GM19467 (cell line): Measurements from ENCODE around the gene KIAA1671.
"Not testable (repeated sequence)": the region's sequence is repeated elsewhere in the genome, so short reads cannot be mapped to it uniquely, and the experiment has no call there.

Experiments used
- ATAC-seq: cut with Tn5 transposase; IDR thresholded peaks from one replicate; pipeline ENCODE4 v1.9.1; 2021; ENCODE audit warnings: mild to moderate bottlenecking, moderate library complexity; ENCODE audit not compliant: unreplicated experiment

The KIAA1671 gene

DNA sequence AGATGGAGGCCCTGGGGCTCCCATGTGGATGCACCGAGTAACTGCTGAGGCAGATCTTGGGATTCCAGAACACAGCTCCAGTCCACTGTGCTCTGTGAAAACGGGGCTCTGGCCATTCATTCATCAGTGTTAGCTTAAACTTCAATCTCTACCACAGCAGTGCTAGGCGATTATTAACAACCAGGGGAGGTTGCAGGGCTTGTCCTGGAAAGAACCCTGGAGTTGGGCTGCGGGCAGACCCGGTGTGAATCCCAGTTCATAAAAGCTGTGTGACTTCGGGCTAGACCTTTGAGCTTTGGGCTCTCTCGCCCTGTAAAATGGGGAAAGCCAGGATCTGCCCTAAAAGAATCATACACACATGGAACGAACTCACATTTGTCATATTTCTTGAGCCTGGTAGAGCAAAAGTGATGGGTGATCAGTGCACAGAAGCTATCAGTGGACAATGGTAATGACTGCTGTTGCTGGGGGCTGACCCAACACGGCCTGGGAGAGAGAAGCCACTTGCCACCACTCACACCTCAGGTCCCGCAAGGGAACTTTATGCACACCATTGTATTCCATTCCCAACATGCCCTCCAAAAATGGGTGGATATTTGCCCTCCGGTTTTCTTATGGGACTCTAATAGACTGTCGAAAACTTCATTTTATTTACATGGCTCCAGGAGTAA lies 231.6 kb downstream of the KIAA1671 start:
- no peak for ATAC-seq

DNA sequence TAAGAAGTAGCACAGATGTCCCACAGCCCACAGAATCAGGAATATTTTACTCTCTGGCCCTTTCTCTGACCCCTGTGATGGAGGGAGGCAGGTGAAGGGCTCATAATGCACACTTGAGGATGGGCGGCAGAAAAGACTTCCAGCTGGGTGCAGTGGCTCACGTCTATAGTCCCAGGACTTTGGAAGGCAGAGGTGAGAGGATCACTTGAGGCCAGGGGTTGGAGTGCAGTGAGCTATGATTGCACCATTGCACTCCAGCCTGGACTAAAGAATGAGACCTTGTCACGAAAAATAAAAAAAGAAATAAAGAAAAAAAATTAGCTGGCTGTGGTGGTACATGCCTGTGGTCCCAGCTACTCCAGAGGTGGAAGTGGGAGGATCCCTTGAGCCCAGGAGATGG lies 233.6 kb downstream of the KIAA1671 start:
- no peak for ATAC-seq

DNA sequence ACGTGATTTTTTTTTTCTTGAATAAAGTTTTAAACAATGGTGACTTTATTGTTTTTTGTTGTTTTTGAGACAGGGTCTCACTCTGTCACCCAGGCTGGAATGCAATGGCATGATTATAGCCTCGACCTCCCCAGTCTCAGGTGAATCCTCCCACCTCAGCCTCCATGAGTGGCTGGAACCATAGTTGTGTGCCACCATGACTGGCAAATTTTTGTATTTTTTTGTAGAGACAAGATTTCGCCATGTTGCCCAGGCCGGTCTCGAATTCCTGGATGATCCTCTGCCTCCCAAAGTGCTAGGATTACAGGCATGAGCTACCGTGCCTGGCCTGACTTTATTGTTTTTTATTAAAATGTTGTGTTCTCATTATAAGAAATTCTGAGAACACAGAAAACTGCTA lies 235.0 kb downstream of the KIAA1671 start:
- ATAC-seq, result no peak

DNA sequence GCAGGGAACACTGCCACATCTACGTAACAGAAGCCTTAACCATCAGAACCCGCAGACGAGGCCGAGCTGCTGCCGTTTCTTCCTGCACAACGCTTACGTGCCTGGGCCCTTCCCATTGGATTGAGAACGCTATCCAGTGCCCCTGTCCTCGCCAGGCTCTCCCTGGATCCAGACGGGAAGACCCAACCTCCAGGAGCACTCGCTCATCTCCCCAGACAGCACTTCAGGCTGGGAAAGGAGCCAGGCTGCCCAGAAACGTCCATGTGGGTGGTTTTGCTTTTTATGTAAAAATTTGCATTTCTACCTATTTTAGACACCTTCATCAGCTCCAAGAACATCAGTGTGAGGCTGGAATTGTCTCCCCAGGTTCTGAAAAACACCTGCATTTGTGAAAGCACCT lies 239.9 kb downstream of the KIAA1671 start:
- no peak for ATAC-seq

DNA sequence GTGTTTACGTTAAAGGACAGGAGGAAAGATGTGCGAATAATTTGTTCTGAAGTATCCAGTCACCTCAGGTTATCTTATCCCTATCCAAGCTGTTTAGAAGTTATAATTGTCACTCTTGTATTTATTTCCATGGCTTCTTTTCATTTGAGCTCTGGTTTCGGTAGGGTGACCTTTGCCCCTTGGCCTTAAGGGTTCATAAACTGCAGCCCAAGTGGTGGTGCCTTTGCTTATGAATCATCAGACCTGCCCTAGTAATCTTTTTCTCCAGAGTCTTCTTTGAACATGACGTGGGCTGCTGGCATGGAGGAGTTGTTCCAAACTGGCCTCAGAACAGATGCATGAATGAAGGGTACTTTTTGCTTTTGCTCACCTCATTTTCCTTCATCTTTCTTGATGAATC lies 240.6 kb downstream of the KIAA1671 start:
- ATAC-seq, result no peak

DNA sequence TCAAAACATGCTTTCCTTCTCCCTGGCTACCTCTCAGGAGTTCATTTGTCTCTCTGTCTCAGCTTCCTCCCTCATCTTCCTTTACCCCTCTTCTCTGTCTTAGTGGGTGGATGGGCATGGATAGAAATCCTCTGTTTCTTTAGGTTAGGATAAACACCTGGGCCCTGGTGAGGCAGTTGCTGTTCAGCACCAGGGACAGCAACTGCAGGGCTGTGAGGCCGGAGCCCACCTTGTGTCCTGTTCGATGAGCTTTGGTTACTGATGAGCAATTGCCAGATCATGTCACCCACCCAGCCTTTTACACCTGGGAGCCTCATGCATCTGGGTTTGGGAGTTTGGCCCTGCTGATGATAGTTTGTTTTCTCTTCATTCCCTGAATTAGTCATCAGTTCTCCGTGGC lies 241.0 kb downstream of the KIAA1671 start:
- ATAC-seq, result no peak

DNA sequence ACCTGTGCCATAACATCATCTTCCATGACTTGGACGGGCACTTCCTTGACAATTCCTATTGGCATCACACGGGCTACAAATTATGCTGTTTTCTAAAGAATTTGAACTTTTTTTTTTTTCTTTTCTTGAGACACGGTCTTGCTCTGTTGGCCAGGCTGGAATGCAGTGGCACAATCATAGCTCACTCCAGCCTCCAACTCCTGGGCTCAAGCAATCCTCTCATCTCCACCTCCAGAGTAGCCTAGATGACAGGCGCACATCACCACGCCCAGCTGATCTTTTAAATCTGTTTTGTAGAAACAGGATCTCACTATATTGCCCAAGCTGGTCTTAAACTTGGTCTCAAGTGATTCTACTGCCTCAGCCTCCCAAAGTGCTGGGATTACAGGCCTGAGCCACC lies 243.8 kb downstream of the KIAA1671 start:
- no peak for ATAC-seq

DNA sequence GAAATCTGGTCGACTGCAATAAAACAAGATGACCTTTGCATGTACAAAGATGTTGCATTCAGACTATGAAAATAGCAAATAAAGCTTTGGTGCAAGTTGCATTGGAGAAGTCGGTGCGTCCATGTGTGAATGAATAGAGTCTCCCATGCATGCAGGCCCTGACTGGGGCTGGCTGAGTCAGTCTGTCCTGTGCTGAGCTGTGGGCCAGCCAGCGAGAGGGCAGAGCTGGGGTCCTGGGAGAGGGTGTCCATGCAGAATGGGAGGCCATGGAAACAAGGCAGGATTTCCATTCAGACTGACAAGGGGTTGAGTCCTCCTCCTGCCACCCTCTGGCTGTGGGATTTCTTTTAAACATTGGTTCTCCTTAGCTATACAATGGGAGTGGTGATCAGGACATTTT lies 244.8 kb downstream of the KIAA1671 start:
- ATAC-seq, result no peak

DNA sequence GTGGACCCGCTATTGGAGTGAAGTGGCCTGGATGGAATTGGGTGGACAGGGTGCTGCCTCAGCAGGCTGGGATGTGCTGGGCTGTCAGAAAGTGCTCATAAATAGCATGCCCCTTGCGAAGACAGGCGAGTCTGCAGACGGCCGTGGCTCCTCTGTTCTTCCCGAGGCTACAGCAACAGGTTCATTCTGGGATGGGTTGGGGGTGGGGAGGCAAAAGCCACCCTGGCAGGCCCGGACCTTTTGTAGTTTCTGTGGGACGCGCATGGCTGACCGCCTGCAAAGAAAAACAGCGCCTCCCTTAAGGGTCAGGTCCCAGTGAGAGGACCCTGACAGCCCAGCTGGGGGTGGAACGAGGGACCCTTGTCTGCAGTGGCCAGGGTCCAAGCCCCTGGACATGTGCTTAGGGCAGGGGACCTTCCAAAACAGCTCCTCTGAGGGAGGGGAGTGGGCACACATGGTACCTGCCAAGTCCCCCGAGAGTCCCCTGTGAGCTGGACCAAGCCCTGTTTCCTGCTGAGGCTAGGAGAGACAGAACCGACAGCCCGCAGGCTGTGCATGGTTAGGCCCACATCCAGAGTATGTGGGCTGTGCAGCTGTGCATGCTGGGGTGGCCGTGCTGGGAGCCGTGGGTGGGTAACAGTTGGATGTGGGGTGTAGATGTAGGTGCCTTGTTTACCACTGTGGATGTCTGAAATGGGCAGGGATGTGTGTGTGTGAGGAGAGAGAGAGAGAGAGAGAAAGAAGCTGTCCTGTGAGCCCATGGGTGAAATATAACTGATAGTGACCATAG lies 247.4 kb downstream of the KIAA1671 start, which contains the start of gene CRYBB3:
Gene CRYBB3 (plus strand): TSS at position 128 of the 790 bp plus-strand sequence. CDS start 1,539 bp downstream, outside the sequence.
- no peak for ATAC-seq

DNA sequence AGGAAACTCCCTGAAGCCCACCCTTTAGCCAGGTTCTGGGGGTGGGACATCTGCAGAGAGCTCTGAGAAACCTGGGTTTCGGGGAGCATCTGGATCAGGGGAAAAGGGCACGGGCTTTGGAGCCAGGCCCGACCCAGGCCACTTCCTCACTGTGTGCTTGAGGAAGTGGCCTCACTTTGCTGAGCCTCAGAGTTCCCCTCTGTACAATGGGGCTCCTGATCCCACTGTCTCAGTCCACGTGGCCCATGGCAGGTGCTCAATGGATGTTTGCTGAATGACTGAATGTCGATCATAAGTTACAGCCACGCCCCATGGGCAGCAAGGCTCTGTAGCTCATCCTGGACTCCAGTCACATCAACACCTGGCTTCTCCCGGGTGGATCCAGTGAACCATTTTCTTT lies 248.5 kb downstream of the KIAA1671 start:
- ATAC-seq, result no peak

DNA sequence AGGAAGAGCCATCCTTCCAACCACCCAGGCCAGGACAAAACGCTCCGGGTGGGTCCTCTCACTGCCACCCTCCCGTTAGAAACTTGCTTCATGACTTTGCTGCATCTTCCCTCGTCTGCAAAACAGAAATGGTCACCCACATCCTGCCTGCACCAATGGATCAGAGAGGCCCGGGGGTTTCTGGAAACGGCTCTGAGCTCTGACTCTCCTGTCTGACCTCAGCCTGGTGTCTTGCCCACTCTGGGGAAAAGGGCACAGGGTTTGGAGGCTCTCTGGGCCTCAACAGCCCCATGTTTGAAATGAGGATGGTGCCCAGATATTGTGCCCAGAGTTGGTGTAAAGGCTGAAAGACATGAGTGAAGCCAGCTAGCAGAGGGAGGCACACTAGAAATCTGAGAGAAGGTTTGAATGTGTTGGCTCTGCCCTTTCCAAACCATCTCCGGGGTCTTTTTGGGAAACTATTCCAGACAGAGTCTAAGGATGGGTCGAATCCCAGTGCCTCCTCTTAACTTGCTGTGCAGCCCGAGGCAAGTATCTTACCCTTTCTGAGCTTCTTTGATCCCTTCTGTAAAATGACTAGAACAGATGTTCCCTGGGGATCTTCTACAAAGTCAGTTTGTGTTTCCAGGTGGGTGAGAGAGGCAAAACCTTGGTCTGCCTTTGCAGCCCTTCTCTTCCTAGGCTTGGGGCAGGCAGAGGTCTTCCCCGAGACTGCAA lies 249.2 kb downstream of the KIAA1671 start:
- ATAC-seq, result no peak

DNA sequence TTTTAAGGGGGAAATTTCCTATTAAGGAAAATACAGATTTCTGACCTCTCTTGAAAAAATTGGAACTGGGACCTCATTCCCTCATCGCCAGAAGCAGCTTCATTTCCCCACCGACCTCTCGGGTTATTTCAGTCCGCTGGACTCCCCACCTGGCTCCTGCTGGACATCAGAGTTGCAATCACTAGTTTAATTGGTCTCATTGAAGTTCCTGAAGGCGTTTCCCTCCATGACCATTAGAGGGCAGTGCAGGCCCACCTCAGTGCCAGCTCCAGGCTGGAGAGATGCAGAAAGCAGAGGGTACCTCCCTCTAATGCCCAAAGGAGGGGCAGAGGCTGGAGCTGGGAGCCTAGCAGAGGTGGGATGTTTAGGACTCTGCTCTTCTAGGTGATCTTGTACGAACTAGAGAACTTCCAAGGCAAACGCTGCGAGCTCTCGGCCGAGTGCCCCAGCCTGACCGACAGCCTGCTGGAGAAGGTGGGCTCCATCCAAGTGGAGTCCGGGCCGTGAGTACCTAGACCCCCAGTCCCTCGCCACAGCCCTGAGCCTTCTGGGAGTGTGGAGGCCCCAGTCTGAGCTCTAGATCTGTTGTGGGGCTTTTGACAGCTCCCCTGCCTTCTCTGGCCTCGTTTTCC lies 249.9 kb downstream of the KIAA1671 start:
- ATAC-seq, result no peak

DNA sequence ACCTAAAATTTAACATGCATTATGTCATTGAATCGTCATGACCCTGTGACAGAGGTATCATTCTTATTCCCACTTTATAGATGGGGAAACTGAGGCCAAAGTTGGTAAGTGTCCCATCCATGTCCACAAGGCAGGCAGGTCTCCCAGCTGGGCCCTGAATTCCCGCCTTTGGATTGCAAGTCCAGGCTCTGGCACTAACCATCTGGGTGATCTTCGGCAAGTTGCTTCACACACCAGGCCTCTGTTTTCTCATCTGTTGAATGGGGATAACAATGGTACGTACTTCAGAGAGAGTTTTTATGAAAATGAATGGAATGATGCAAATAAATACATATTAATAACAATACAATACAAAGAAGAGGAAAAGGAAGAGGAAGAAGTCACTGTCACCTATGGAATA lies 250.6 kb downstream of the KIAA1671 start:
- ATAC-seq, result no peak

DNA sequence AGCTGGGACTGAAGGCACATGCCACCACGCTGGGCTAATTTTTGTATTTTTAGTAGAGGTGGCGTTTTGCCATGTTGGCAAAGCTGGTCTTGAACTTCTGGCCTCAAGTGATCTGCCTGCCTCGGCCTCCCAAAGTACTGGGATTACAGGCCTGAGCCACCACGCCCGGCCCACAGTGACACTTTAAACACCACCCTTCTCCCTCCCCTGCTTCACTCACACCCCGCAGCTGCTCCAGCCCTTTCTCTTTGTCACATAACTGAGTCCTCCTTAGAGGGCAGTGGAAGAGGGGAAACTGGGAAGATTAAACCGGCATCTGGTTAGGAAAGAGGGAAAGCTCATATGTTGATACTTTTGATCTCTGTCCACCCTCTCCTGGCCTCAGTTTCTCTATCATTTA lies 252.0 kb downstream of the KIAA1671 start:
- ATAC-seq, result not testable (repeated sequence)

DNA sequence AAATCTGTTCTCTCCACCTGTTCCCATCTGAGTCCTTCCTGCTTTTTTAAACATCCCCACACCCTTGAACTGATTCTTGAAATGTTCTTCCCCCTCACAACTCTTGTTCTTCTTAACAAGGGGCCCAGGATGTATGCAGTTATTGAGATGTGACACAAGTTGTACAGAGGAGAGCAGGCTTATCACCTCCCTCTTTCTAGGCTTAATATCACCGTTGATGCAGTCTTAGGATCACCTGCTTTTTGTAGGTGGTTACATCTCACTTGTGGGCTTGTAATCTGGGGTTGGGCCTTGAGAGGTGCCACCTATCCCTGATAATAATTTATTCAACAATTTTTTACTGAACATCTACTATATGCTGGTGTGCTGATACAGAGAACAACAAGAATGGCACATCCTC lies 253.3 kb downstream of the KIAA1671 start:
- no peak for ATAC-seq

DNA sequence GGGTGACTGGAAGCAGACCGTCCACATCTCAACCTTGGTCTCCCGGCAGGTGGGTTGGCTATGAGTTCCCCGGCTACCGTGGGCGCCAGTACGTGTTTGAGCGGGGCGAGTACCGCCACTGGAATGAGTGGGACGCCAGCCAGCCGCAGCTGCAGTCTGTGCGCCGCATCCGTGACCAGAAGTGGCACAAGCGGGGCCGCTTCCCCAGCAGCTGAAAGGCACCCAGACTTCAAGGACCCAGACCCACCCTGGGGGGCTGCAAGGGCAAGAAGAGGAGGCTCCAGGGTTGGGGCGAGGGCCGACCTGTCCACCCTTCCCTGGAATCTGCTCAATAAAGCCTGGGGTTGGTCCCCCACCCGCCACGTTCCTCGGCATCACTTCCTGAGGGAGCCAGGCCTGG lies 254.5 kb downstream of the KIAA1671 start:
- ATAC-seq, result no peak

DNA sequence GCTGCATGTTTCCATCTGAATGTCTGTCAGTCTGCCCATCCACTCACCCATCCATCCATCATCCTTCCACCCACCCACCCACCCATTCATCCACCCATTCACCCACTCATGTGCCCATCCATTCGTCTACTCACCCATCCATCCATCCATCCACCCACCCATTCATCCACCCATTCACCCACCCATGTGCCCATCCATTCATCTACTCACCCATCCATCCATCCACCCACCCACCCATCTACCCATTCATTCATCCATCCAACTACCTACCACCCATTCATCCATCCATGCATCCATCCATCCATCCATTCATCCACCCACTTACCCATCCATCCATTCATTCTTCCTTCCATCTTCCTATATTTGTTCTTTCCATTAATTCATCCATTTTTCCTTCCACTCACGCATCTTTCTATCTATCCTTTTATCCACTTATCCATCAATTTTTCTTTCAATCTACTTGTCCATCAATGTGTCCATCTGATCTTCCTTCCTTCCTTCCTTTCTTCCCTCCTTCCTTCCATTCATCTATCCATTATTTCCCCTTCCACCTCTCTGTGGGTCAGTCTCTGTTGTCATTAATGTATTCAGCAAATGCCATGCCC lies 255.1 kb downstream of the KIAA1671 start:
- ATAC-seq, result no peak

DNA sequence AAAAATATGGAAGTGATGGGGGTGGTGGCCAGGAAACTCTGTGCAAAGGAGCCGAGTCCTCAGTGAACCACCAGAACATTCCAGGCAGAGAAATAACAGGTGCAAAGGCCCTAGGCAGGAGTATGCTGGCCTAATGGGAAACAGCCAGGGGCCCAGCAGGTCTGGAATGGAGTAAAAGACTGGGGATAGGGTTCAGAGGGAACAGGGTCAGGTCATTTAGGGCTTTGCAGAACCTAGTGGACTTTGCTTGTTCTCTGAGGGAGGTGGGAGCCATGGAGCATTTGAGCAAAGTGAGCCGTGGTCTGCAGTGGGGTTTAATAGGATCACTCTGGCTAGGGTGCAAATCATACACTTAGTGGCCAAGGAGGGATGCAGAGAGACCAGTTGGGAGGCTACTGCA lies 255.8 kb downstream of the KIAA1671 start:
- ATAC-seq, result no peak

DNA sequence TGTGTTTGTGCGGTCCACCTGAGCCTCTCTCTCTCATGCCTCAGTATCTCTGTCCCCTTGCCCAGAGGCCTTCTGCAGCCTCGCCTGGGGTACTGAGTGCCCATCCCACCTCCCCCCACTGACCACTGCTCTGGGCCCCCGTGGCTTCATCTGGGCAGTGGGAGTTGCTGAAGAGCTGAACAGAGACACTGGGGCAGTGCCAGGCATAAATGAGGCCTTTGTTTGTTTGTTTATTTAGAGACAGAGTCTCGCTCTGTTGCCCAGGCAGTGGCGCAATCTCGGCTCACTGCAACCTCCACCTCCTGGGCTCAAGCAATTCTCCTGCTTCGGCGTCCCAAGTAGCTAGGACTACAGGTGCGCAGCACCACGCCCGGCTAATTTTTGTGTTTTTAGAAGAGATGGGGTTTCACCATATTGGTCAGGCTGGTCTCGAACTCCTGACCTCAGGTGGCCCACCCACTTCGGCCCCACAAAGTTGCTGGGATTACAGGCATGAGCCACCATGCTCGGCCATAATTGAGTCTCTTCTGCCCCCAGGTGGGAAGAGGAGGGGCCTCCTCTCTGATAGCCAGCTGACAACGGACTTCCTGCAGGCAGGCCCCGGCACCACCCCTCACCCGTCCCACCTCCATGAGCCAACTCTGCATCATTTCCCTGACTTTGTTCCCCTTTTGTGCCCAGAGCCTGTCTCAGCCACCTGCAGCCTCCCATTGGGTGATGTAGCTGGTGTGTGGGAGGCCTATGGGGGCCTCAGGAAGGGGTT lies 256.4 kb downstream of the KIAA1671 start:
- ATAC-seq, result no peak

DNA sequence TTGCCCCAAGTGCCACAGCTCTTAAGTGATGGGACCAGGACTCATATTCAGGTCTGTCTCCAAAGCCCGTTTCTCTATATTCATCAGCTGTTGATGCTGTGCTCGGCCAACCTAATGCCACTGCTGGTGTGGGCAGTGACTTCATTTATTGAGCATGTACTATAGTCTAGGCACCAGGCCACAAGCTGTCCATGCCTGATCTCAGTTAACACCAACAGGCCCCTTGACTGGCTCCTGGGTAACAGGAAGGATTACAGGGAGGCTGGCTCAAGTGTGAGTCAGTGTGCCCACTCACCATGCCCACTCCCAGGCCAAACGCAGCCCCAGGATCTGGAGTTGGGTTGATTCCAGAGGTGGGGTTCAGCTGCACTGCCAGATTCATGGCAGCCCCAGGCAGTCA lies 258.3 kb downstream of the KIAA1671 start:
- no peak for ATAC-seq
